Left lung (tissue), 14 donors: ENCODE data around the gene LRRC57. TPM values are rescaled to one million over a fixed set of nuclear protein-coding genes. Genes with fewer than 3 reads are reported as not detected.

Experiments used
- ATAC-seq: fragments of 200-7000 bp; cut with Tn5 transposase; one replicate; pipeline ENCODE4 v1.9.1; 2020; ENCODE audit warnings: moderate library complexity
- DNase-seq, 4 donors: peaks; one replicate each; pipeline ENCODE4 v3.0.0-alpha.2; 2013 to 2020
- H3K27ac ChIP-seq, 2 donors: fragments of 200-600 bp; sonication (generic) in 1 of 2; one replicate each; pipeline versions ENCODE4 v1.5.0 to v1.8.0; 2020 to 2021
- H3K27me3 ChIP-seq, 2 donors: fragments of 200-600 bp; sonication (generic) in 1 of 2; one replicate each; pipeline versions ENCODE4 v1.5.0 to v1.8.0; 2020 to 2021
- H3K36me3 ChIP-seq, 2 donors: fragments of 200-600 bp; sonication (generic) in 1 of 2; one replicate each; pipeline versions ENCODE4 v1.5.0 to v1.8.0; 2020 to 2021
- H3K4me1 ChIP-seq, 2 donors: fragments of 200-600 bp; one replicate each; pipeline ENCODE4 v1.8.0; 2021
- H3K4me3 ChIP-seq, 2 donors: fragments of 200-600 bp; sonication (generic) in 1 of 2; one replicate each; pipeline versions ENCODE4 v1.5.0 to v1.8.0; 2020 to 2021; ENCODE audit warnings: mild to moderate bottlenecking in 1 of 2
- H3K9me3 ChIP-seq, 2 donors: fragments of 200-600 bp; sonication (generic) in 1 of 2; one replicate each; pipeline versions ENCODE4 v1.5.0 to v1.8.0; 2020 to 2021
- CTCF ChIP-seq, 2 donors: fragments of 200-600 bp; sonication (generic) in 1 of 2; IDR thresholded peaks; one replicate each; pipeline versions ENCODE4 v1.5.0 to v1.8.0; 2021; ENCODE audit warnings: antibody characterized with exemption in 2 of 2
- intact Hi-C, 2 donors: fragments of 100-400 bp; cut with DNase I; formaldehyde crosslinking; loops; one replicate each; pipeline versions ENCODE4 v1.11.2 to v1.14.2; 2022
- long read RNA-seq, 12 donors: library from polyadenylated mRNA in 2 of 12; unstranded in 2 of 12; transcript quantifications; one replicate each; pipeline ENCODE4 v2.0.0 and lab custom pipeline, GENCODE V29; 2019 to 2026
- polyA plus RNA-seq, 6 donors: library from polyadenylated mRNA; unstranded; fragments of 120-200 nt; gene quantifications; one replicate each; pipeline ENCODE4 v1.2.1, GENCODE V29; 2013; ENCODE audit not compliant: insufficient read length in 6 of 6
- total RNA-seq, 2 donors: library from RNA; stranded (reverse); fragmentation: NEBNext Ultra II Directional; extraction: Animal tissue kit (Norgen Biotek cat#: 25700); gene quantifications; one replicate each; pipeline ENCODE4 v1.2.1, GENCODE V29; 2021
- donor health status: DM: no; HTN: yes; CAD: no.
- donor health status: DM: no; HTN: no; CAD: no.

LRRC57 gene
- total RNA-seq = 10 to 100 TPM; 26.7 to 27.9 TPM
- 10 to 100 TPM; 21.5 to 27.2 (median 22.7) TPM for polyA plus RNA-seq
- long read RNA-seq, donor 1, transcript LRRC57-202 (6 exons, 2,384 nt) = major isoform, 5 of 17 reads
- long read RNA-seq, donor 1, partial matches to known transcripts = 12 of 17 reads
- long read RNA-seq, donor 1, other reads (novel, unspliced or antisense) = 0 of 17 reads
- long read RNA-seq, donor 2, transcript LRRC57-202 (6 exons, 2,384 nt) = major isoform, 9 of 9 reads
- long read RNA-seq, donor 2, partial matches to known transcripts = 0 of 9 reads
- long read RNA-seq, donor 2, other reads (novel, unspliced or antisense) = 0 of 9 reads
- long read RNA-seq, donor 3, transcript LRRC57-202 (6 exons, 2,384 nt) = major isoform, 5 of 5 reads
- long read RNA-seq, donor 3, partial matches to known transcripts = 0 of 5 reads
- long read RNA-seq, donor 3, other reads (novel, unspliced or antisense) = 0 of 5 reads
- long read RNA-seq, donor 4, transcript LRRC57-202 (6 exons, 2,384 nt) = major isoform, 7 of 7 reads
- long read RNA-seq, donor 4, partial matches to known transcripts = 0 of 7 reads
- long read RNA-seq, donor 4, other reads (novel, unspliced or antisense) = 0 of 7 reads
- long read RNA-seq, donor 5, partial matches to known transcripts = 0 of 6 reads
- long read RNA-seq, donor 5, other reads (novel, unspliced or antisense) = 6 of 6 reads
- long read RNA-seq, donor 6, transcript LRRC57-202 (6 exons, 2,384 nt) = major isoform, 5 of 5 reads
- long read RNA-seq, donor 6, partial matches to known transcripts = 0 of 5 reads
- long read RNA-seq, donor 6, other reads (novel, unspliced or antisense) = 0 of 5 reads
- long read RNA-seq, donor 7, partial matches to known transcripts = 0 of 1 reads
- long read RNA-seq, donor 7, other reads (novel, unspliced or antisense) = 0 of 1 reads
- long read RNA-seq, donor 8, partial matches to known transcripts = 0 of 3 reads
- long read RNA-seq, donor 8, other reads (novel, unspliced or antisense) = 0 of 3 reads
- long read RNA-seq, donor 9 = 0 reads
- long read RNA-seq, donor 10, transcript LRRC57-202 (6 exons, 2,384 nt) = major isoform, 5 of 6 reads
- long read RNA-seq, donor 10, partial matches to known transcripts = 0 of 6 reads
- long read RNA-seq, donor 10, other reads (novel, unspliced or antisense) = 1 of 6 reads
- long read RNA-seq, donor 11 = 0 reads
- long read RNA-seq, donor 12, partial matches to known transcripts = 0 of 3 reads
- long read RNA-seq, donor 12, other reads (novel, unspliced or antisense) = 0 of 3 reads

GRCh38 chr15:42548249-42549031, at the start of gene LRRC57, which contains the start of gene HAUS2:
Gene LRRC57 (minus strand): TSS chr15:42548793. CDS start chr15:42548434, 359 bp downstream.
Gene HAUS2 (plus strand): TSS chr15:42548838. CDS start chr15:42548873, 35 bp downstream.
- Histone ChIP-seq H3K4me1 (peaks cover 19 to 62% of the 10 kb centered on the region in 2 donors), H3K36me3 (peaks cover 0 to 22% of the 10 kb centered on the region in 2 donors), H3K27ac (peak within 1 kb of the TSS; percentile 89 to 96), H3K9me3 (no peaks in the 10 kb centered on the region), H3K27me3 (no peaks in the 10 kb centered on the region), H3K4me3 (peak within 1 kb of the TSS; percentile 84 to 99)
- ATAC-seq (peak; percentile 95), DNase-seq (peak; percentile 90 to 99 (median 92))
- intact Hi-C loops = no loop called here
- no peak for TF ChIP-seq CTCF (IDR thresholded peaks at IDR 0.05)

- no peak for TF ChIP-seq CTCF (IDR thresholded peaks at IDR 0.05)
- H3K4me1 ChIP-seq = peaks cover 0 to 4% of the 10 kb centered on the region in 2 donors
- intact Hi-C loops = no loop called here
- no peaks in the 10 kb centered on the region for H3K36me3 ChIP-seq
- DNase-seq = peak in 2 of 4 donors; percentile 86 to 93
- no peaks in the 10 kb centered on the region for H3K27me3 ChIP-seq
- H3K27ac ChIP-seq = peak overlapping the region; percentile 1 to 65
- H3K4me3 ChIP-seq = no peak overlapping the region
- H3K9me3 ChIP-seq = no peaks in the 10 kb centered on the region
- ATAC-seq = peak; percentile 39
Observed at GRCh38 chr15:42595626-42596240, 47.1 kb upstream of the LRRC57 start.

GRCh38 chr15:42594095-42594494, 45.5 kb upstream of the LRRC57 start:
- DNase-seq (no peak), ATAC-seq (no peak)
- no peaks in the 10 kb centered on the region for H3K9me3 ChIP-seq
- no peak overlapping the region for H3K4me3 ChIP-seq
- no peaks in the 10 kb centered on the region for H3K36me3 ChIP-seq
- no peaks in the 10 kb centered on the region for H3K27me3 ChIP-seq
- H3K4me1 ChIP-seq = peaks cover 0 to 4% of the 10 kb centered on the region in 2 donors
- intact Hi-C loops = no loop called here
- peak overlapping the region; percentile 7 to 53 for H3K27ac ChIP-seq
- TF ChIP-seq CTCF (IDR thresholded peaks at IDR 0.05) = no peak

- H3K27ac ChIP-seq = peak overlapping the region; percentile 40 to 53
- H3K4me1 ChIP-seq = peaks cover 0 to 4% of the 10 kb centered on the region in 2 donors
- no peak overlapping the region for H3K4me3 ChIP-seq
- TF ChIP-seq CTCF (IDR thresholded peaks at IDR 0.05) = no peak
- H3K27me3 ChIP-seq = no peaks in the 10 kb centered on the region
- H3K9me3 ChIP-seq = no peaks in the 10 kb centered on the region
- ATAC-seq = peak; percentile 49
- DNase-seq = no peak
- intact Hi-C loops = no loop called here
- H3K36me3 ChIP-seq = no peaks in the 10 kb centered on the region
Observed at GRCh38 chr15:42593143-42593542, 44.5 kb upstream of the LRRC57 start.
